NCI-H2029 treated with DMSO at 0.1 percent for 48 hours (cell line): Measurements from ENCODE around the gene ATAT1.
A peak's percentile ranks its signal among the peaks of the same experiment; 100 is the strongest.

Experiments used
- DNase-seq: peaks from one replicate; lab custom pipeline; 2025; lab: John Stamatoyannopoulos, UW

The ATAT1 gene

DNA sequence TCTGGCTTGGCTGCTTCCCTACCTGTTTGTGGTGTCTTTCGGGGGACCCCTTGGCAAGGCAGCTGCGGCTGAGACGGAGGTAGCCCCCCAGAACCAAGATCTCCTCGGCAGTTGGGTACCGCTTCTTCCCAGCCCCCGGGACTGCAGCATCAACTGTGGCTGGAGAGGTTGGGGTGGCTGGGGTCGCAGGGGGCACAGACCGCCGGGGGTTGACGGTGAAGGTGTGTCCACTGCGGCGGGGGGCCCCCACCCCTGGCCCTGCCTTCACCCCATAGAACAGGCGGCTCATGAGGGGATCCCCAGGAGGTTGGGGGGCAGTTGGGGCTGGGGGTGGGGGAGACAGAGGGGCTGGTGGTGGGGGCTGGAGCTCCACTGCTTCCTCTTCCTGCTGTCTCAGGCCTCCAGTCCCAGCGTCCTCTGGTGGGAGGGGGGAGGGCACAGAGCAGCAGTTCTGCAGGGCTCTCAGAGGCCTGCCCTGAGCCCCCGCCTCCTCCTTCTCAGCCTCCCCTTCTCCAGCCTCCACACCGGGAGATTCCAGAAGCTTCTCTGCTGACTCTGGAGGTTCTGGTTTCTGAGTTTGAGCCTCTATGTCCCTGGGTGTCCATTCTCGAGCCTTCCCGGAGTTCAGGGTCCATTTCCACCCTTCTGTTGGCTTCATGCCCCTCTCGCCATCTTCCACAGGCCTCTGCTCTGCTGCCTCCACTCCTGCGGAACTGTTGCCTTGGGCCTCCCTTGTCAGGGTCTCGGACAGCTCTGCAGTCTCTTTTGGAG lies 57.9 kb downstream of the ATAT1 start:
- no peak for DNase-seq

- no peak for DNase-seq
Observed at GRCh38 chr6:30685157-30686008, 58.7 kb downstream of the ATAT1 start.

GRCh38 chr6:30686009-30686907 lies 59.6 kb downstream of the ATAT1 start, which contains the start of gene PPP1R18:
PPP1R18 (minus strand) TSS chr6:30686645; CDS start chr6:30686018, 627 bp downstream.
- DNase-seq, result no peak

GRCh38 chr6:30686908-30687658 lies 60.4 kb downstream of the ATAT1 start:
- DNase-seq, result peak; percentile 20

GRCh38 chr6:30687659-30688431 lies 61.2 kb downstream of the ATAT1 start:
- no peak for DNase-seq

DNA sequence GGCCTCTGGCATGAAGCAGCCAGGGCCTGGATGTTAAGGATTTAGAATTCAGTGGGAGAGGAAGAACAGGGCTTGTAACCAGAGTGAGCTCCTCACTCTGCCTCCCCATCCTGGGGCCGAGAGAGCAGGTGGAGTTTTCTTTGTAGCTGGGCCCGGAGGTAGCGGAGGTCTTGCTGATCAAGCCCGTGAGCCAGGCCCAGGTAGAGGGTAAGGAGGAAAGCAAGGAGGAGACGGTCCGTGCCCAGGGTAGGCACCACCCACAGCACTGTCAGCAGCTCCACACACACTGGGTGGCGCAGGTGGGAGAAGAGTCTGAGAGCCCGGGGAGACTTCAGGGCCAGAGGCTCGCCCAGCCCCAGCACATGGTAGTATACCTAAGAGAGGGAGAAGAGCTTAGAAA lies 61.9 kb downstream of the ATAT1 start:
- DNase-seq, result no peak

DNA sequence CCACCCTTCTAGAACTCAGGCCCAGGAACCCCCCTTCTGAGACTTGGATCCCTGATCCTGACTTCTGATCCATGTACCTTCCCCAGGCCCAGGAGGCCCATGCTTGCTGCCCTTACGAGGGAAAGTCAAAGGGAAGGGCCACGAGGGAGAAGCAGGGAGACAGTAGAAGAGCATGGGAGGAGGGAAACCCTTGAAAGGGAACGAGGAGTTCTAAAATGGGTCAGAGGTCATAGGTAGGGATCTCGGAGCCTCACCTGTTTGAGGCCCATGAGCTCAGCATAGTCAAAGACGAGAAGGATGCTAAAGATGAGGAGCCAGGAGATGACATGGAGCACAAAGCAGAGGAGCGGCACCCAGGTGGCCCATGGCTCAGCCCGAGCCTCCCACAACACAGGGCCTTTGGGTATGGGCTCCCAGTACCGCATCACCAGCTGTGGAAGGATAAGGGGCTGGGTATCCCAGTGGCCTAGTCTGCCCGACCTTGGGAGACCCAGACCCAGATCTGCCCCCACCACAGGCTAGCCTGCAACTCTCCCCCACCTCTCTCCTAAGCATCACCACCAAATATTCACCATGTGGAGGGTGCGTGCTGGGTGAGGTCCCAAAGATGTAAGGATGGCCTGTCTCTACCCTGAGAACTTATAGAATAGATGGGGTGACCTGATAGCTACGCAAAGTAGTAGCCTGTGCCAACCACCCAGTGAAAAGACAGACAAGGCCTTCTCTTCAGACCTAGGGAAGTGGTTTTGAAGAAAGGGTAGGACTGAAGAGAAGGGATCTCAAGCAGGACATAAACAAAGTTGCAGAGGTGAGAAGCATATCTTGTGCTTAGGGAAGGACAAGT lies 62.6 kb downstream of the ATAT1 start:
- DNase-seq, result no peak

DNA sequence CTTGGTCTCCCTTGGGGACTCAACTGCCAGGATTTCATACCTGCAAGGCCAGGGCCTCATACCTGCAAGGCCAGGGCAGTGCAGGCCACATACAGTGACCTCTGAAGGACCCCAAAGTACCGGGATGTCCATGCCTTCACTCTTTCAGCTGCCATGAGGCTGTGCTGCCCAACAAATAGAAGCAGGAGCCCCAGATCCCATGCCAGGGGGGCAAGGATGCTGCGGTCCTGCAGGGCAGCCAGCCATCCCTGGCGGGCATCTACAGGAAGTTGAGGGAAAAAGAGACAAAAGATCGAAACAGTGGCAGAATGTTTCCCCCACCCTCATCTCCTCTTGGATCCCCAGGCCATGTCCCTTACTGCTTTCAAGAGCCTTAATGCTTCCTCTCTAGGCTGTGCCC lies 63.3 kb downstream of the ATAT1 start:
- DNase-seq, result no peak

GRCh38 chr6:30690403-30691207 lies 63.9 kb downstream of the ATAT1 start, which contains the start of gene NRM:
NRM (minus strand) TSS chr6:30690984; CDS start chr6:30690974, 10 bp downstream.
- DNase-seq, result peak; percentile 49

- no peak for DNase-seq
Observed at GRCh38 chr6:30691208-30691847, 64.7 kb downstream of the ATAT1 start.
